EL (cell line): Measurements from ENCODE around the gene PCDH19.
A peak's percentile ranks its signal among the peaks of the same experiment; 100 is the strongest.
"Not testable (repeated sequence)": the region's sequence is repeated elsewhere in the genome, so short reads cannot be mapped to it uniquely, and the experiment has no call there.

Source experiments
- DNase-seq: peaks from one replicate; pipeline ENCODE4 v3.0.0-alpha.2; 2016

PCDH19 gene, protein sequence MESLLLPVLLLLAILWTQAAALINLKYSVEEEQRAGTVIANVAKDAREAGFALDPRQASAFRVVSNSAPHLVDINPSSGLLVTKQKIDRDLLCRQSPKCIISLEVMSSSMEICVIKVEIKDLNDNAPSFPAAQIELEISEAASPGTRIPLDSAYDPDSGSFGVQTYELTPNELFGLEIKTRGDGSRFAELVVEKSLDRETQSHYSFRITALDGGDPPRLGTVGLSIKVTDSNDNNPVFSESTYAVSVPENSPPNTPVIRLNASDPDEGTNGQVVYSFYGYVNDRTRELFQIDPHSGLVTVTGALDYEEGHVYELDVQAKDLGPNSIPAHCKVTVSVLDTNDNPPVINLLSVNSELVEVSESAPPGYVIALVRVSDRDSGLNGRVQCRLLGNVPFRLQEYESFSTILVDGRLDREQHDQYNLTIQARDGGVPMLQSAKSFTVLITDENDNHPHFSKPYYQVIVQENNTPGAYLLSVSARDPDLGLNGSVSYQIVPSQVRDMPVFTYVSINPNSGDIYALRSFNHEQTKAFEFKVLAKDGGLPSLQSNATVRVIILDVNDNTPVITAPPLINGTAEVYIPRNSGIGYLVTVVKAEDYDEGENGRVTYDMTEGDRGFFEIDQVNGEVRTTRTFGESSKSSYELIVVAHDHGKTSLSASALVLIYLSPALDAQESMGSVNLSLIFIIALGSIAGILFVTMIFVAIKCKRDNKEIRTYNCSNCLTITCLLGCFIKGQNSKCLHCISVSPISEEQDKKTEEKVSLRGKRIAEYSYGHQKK (N-terminal part only)

DNA sequence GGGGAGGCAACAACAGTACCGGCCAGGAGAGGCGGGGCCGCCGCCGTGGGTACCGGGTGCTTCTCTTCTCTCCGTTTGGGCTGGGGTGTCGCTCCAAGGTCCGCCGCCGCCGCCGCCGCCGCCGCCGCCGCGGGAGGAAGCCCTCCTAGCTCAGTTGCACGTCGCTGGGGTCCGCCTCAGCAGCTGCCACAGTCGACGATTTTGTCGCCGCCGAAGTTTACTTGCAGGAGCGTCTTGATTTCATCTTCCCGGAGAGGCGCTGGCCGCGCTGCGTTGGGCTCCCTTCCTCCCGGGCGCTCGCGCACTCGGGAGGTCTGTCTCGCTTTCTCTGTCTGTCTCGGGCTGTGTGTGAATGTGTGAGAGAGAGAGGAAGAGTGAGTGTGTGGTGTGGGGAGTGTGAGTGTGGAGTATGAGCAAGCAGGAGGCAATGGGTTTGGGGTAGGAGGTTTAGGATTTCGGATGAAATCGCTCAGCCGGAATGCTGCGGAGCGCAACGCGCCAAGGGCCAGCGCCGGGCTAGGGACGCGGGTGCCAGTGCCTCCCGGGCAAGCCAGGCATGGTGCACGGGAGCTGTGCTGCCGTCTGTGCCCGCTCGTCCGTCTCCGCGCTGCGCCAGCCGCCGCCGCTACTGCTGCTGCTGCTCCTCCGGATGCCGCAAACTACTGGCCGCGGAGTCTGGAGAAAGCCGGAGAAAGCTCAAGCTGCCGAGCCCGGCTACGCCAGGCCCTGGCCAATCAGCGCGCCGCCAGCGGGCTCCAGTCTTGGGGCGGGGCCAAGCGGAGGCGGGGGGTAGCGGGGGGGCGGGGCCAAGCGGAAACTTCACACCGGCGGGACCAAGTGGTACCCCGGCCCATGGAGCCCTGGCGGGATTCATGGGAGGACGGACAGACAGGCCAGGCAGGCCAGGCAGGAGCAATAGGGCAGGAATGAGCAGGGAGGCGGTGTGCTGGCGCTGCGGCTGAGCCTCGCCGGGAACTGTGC is at the start of gene PCDH19:
Gene PCDH19 (minus strand): TSS at position 664 of the 981 bp plus-strand sequence. CDS start 1,676 bp downstream, outside the sequence.
- DNase-seq: peak; percentile 14

DNA sequence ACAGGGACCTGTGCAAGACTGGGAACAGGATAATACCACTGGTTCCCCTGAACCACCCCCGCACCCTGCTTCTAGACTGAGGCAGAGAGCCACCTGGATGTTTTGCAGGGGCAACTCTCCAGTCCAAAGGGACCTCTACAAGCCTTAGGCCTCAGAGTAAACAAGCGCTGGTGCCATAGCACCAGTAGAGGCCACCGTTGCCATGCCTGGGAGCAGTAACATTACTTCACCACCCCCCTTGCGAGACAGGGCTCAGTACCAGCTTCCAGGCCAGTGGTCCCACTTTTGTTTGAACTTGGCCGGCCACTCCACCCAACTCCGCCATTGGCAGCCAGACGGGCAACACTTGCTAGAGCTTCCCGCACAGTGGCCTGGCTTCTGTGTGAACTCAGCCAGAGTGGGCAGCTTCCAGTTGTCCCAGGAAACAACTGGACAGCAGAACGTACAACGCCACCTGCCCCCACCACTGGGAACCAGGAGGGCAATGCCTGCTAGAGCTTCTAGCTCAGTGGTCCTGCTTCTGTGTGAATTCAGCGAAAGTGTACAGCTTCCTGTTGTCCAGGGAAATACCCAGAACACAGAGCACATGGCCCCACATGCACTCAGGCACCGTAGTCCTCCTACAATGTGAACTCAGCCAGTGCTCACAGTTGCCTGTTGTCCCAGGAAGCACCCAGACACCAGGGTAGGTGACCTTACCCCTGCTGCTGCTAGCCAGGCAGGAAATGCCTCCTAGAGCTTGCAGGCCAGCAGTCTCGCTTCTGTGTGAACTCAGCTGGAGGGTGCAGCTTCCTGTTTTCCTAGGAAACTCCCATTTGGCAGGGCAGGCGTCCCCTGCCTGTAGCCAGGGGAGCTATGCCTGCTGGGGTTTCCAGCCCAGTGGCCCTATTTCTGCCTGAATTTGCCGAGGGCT is 39.9 kb upstream of the PCDH19 start:
- DNase-seq: peak; percentile 0

DNA sequence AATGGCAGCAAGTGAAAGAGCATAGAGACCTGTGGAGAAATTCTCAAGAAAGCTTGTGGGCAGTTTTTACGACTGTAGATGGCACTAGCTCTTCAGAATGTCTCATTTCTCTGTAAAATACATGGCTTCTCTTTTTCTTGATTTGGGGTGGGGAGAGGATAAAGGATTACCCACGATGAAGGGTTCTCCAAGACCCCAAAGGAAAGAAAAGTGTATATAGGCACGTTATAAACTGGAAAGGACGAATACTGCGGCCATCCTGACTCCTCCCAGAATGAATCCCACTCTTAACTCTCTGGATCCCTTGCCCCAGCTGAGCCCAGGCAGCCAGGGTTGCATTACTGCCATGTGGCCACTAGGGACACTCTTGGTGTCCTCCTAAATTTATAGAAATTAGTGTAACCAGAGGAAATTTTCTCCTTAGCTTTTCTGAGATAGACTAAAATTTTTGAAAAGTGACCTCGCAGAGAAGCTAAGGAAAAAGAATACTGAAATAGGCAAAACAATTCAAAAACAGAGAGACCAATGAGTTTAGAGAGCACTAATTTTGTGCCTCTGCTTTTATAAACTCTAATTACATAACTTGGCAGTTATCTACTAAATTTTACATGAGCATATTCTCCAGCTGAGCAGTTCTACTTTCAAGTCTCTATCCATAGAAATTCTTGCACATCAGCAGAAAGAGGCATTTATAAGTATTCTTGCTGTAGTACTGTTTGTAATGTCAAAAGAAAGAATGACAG is 37.8 kb upstream of the PCDH19 start:
- DNase-seq: peak; percentile 14

DNA sequence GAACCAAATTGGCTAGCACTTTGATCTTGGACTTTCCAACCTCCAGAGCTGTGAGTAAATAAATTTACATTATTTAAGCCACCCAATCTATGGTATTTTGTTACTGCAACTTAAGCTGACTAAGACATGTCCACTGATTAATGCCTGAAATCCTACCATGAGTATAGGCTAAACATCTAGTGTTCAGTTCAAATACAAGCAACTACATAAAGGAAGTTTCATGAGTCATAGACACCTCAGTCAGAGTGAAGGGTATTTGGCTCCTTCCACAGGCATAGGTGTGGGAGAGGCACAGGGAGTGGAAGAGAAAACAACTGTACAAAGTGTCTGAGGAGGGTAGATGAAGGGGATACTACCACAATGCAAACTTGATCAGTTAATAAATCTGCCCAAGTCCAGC is 35.5 kb upstream of the PCDH19 start:
- no peak for DNase-seq

DNA sequence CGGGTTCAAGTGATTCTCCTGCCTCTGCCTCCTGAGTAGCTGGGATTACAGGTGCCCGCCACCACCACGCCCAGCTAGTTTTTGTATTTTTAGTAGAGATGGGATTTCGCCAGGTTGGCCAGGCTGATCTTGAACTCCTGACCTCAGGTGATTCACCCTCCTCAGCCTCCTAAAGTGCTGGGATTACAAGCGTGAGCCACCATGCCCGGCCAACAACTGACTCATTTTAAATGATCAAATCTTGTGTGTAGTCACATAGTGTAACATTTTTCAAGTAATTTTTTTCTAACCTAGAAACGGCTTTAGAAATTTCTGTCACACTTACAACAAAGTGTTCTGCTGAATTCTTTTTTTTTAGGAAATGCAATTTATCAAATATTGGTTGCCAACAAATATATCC is 31.2 kb upstream of the PCDH19 start:
- not testable (repeated sequence) for DNase-seq

DNA sequence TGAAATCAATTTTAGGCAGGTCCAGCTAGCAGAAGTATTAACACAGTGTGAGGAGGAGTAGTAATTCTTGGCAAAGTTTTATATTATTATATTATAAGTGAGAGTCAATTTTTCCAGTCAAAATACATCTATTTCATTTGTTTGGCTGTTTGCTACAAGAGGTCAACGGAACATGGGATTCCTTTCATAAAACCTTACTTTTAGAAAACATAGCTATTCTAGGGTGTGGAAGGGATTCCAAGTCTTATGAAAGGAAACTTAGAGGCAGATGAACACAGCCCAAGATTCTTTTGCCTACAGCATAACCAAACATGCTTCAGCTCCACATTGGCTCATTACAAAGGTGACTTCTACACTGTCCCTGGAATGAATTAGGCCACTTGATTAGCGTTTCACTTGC is 29.9 kb upstream of the PCDH19 start:
- DNase-seq: no peak

DNA sequence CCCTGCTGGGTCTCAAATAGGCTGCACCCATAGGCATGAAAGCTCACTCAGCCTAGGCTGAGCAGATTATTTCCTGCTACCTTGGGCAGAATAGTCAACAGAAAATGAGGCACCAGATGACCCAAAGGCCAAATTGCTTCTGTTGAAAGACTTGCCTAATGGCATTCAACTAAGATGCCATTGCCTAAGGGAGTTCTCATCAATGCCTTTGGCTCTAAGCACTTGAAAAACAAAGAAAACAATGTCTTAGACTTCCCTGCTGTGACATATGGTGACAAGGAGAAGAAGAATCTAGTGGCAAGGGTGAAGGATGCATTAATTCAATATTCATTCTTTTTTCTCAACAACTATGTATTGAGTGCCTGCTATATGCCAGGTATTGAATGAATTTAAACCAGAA is 25.7 kb upstream of the PCDH19 start:
- no peak for DNase-seq

DNA sequence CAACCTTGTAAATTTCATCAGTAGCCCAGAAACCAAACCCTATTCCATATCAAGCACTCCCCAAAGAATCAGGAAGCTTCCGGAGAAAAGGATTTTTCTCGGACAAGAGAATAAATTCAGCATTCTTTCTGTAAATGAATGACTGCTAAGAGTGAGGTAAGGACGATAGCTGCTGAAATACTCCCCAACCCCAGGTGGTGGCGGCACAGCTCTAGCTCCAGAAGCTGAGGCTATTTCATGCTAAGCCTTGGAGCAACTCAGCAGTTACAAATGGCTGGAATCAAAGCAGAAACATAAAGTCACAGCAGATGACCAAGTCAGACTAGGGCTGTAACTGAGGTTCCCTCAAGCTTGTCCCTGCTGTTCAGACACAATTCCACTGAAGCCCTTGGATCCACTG is 13.9 kb upstream of the PCDH19 start:
- no peak for DNase-seq

DNA sequence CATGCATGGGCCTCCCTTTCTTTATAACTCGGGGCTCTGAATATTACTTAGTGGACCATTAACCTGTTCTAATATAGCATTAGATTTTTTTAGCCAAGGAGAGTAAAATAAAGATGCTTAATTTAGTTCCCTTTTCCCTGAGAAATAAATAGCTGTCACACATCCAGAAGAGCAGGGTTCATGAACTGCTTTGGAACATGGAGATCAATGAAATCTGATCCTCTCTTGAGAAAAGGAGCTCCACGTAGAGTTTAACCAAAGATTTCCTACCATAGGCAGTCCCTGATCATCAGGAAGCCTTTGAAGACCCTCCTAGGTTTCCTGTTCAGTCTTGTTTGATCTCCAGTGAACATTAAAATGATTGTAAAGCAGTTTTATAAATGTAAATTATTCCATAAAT is 8.5 kb upstream of the PCDH19 start:
- no peak for DNase-seq

DNA sequence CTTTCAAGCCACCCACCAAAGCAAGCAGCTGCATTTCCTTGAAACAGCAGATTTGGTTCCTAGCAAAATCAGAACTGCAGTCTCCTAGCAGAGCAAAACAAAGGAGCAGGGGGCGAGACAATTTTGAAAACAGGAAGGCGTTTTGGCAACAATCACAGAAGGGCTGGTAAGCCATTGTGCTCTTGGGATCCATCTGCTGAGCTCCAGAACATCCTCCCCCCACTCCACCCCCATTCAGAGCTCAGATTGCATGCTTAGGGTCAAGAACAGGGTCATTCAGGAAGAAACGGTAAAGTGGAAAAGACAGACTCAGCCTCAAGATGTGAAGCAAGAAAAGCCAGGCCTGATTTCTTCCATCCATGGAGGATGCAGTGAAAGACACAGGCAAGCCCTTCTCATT is 7.6 kb upstream of the PCDH19 start:
- no peak for DNase-seq

DNA sequence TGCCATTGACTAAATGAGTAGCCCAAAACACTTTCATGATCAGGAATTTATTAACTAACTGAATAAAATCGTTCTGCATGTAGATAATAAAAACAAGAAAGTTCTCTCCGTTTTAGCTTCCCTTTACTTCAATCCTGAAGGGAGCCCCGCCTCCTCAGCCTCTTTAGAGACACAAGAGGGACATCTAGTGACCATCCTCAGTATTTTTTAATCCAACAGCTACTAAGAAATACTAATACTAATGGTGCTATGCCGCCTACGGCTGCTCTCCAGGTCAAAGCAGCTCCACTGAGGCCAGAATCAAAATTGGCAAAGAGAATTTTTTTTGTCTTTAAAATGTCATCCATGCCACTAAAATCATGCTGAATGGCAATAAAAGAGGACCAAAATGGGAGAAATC is 3.2 kb upstream of the PCDH19 start:
- peak; percentile 39 for DNase-seq

DNA sequence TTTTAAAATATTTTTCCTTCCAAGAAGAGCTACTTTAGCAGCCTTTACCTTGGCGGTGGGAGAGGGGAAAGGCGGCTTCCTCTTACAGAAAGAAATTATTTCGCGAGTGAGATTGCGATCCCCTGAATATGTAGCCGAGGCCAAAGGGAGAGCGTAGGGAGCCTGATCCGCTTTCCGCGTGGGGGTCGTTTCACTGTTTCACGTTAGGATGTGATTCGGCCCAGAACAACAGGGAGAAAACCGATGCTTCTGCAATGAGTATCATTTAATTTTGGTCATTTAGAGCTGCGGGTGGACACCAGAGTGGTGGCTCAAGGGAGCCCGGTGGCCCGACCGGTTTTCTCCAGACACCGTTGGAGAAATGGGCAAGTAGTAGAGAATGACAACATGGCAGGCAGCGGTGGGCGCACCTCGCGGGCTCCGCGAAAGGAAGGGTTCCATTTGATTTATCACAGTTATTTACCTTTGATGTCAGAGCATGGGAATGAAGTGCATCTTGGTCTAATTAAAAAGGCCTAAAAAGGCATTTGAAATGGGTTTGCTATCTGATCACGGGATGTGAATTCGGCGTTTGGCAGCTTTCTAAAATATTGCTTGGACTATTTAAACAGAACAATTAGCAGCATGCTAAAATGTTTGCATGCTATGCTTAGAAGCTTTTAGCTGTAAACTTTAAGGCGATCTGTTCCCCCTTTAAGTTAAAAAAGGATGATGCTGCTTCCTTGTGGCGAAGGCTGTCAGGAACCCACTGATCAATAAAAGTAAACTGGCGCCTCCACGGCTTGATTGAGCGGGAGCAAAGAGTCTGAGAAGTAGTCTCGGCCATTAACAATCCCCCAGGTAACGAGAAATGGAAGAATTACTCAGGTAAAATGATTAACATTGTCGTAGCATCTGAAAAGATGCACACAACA is 2.0 kb upstream of the PCDH19 start:
- DNase-seq: no peak

DNA sequence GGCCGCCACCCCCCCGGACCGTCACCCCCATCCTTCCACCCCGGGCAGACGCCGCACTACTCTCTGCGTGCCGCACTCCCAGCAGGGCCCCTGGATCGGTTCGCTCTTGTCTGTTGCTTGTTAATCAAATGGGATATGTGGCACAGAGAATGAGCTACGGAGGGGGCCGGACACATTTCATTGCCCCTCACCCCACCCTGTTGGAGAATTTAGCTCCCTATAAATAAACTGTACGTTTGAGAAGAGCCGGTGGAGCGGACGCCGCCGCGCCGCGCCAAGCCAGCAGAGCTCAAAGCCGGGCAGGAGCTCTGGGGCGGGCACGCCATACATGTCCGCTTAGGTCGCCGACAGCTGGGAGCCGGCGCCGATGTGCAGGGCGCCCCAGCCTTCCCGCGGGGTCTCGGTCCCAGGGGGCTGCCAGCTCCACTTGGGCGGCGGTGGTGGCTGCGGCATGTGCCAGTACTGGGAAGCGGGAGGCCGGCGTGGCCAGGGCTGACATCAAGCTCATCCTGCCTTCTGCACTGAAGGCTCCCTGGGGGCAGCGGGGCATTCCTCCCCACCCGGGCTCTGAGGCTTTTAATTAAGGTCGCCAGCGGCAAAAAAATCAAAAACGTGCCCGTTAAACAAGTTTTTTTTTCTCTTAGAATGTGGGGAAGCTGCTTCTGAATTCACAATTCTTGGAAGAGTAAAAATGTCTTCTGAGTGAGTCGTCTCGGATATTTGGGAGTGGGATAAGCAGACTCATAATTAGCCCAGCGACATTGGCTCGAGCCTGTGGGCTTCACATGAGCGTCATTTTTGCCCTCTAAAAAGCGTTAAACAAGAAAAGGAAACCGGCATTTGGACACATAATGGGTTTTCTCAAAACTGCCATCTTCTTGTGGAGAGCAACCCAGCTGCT is 1.1 kb upstream of the PCDH19 start:
- no peak for DNase-seq

DNA sequence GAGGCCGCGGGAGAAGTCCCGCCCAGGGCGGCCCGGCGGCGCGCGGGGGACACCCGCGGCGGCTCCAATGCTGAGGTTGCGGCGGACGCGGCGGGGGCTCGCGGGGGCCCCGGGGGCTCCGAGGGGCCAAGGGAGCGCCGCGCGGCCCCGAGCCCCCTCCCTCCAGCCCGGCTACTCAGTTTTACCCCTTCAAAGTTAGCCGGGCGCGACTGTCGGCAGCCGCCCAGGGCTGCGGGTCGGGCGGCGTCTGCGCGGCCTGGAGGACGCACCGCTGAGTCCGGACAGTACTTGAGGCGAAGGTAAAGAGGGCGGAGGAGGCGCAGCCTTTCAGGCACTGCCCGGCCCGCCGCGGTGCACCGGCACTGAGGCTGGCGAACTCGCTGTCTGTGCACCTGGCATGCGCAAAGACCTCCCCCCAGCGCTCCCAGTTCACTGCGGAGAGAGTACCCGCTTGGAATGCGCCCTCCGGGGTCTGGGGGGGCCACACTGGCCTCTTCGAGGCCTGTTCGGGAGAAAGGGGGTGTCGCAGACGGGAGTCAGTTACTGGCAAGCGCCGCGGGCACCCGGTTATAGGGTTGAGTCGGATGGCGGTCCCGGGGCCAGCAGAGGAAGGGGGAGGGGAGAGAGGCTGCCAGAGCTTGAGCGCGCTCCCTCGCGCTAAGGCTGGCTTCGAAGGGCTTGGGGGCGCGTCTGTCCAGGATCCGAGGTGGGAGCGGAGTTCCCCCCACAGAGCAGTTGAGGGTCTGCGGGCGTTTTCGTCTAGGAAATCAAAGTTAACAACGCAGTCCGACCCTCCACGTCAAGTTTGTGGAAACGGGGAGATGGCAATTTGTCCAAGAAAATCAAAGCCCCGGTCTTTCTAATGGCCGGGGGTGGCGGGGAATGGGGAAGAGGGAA is 1.1 kb downstream of the PCDH19 start:
- no peak for DNase-seq

DNA sequence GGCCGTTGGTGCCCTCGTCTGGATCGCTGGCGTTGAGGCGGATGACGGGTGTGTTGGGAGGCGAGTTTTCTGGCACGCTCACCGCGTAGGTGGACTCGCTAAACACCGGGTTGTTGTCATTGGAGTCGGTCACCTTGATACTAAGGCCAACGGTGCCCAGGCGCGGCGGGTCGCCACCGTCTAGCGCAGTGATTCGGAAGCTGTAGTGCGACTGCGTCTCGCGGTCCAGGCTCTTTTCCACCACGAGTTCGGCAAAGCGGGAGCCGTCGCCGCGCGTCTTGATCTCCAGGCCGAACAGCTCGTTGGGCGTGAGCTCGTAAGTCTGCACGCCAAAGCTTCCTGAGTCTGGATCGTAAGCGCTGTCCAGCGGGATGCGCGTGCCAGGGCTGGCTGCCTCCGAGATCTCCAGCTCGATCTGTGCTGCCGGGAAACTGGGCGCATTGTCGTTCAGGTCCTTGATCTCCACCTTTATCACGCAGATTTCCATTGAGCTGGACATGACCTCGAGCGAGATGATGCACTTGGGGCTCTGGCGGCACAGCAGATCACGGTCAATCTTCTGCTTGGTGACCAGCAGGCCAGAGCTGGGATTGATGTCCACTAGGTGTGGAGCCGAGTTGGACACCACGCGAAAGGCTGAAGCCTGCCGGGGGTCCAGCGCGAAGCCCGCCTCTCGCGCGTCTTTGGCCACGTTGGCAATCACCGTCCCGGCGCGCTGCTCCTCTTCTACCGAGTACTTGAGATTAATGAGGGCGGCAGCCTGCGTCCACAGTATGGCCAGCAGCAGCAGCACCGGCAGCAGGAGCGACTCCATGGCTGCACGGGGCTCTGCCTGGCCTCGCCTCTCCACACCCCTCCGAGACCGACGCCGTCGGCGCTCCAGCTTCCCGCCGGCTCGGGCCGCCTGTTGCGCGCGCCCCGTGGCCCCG is 2.0 kb downstream of the PCDH19 start:
- no peak for DNase-seq

DNA sequence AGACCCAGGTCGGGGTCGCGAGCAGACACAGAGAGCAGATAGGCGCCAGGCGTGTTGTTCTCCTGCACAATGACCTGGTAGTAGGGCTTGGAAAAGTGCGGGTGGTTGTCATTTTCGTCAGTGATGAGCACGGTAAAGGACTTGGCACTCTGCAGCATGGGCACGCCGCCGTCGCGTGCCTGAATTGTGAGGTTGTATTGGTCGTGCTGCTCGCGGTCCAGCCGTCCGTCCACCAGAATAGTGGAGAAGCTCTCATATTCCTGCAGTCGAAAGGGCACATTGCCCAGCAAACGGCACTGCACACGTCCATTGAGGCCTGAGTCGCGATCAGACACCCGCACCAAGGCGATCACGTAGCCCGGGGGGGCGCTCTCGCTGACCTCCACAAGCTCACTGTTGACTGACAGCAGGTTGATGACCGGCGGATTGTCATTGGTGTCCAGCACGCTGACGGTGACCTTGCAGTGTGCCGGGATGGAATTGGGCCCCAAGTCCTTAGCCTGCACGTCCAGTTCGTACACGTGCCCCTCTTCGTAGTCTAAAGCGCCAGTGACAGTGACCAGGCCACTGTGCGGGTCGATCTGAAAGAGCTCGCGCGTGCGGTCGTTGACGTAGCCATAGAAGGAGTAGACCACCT is 2.8 kb downstream of the PCDH19 start:
- no peak for DNase-seq
